Measurements from ENCODE around the gene SDF2. TPM values are rescaled to one million over a fixed set of nuclear protein-coding genes. Genes with fewer than 3 reads are reported as not detected.

Gene SDF2
- total and polyA plus RNA-seq, 10 donors: 28.7 to 54.5 (median 46.5) TPM

DNA sequence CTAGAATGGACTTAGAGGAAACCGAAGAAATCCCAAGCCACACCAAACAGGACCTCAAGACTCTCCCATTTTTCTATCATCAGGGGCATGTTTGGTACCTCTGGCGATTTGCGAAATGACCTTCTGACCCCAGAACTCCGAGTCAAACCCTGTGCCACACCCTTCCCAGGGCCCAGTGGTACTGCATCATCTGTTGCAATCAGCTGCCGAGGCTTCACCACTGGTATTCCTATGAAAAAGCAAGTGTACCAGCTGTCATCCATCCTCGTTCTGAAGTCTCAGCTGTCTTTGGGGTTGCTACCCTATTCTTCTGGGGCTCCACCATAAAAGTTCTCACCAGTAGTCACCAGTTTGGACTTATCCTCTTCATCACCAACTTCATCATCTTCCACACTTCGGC, 45.4 kb downstream of the SDF2 start:
- TF ChIP-seq POLR2A (IDR thresholded peaks at IDR 0.05) (no peak), POLR2AphosphoS5 (IDR thresholded peaks at IDR 0.05) (no peak)
- TF ChIP-seq, protein P1, sequence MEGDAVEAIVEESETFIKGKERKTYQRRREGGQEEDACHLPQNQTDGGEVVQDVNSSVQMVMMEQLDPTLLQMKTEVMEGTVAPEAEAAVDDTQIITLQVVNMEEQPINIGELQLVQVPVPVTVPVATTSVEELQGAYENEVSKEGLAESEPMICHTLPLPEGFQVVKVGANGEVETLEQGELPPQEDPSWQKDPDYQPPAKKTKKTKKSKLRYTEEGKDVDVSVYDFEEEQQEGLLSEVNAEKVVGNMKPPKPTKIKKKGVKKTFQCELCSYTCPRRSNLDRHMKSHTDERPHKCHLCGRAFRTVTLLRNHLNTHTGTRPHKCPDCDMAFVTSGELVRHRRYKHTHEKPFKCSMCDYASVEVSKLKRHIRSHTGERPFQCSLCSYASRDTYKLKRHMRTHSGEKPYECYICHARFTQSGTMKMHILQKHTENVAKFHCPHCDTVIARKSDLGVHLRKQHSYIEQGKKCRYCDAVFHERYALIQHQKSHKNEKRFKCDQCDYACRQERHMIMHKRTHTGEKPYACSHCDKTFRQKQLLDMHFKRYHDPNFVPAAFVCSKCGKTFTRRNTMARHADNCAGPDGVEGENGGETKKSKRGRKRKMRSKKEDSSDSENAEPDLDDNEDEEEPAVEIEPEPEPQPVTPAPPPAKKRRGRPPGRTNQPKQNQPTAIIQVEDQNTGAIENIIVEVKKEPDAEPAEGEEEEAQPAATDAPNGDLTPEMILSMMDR (IDR thresholded peaks at IDR 0.05 in 8 of 11, conservative IDR thresholded peaks at IDR 0.05 in 3 of 11): no peak
- intact Hi-C loops (cut with DNase I; ENCODE audit: low total_unique reads): no loop called here
- no peak overlapping the region for H3K27ac ChIP-seq
- H3K36me3 ChIP-seq: peaks cover 17 to 100% (median 79%) of the 10 kb centered on the region in 6 donors
- no peak for DNase-seq
- H3K9me3 ChIP-seq: no peaks in the 10 kb centered on the region
- peaks cover 0 to 31% (median 6%) of the 10 kb centered on the region in 6 donors for H3K4me1 ChIP-seq
- 82 to 93% (median 87%) methylated on average over 7 of the region's 7 CpGs for WGBS, 5 donors
- no peak overlapping the region for H3K4me3 ChIP-seq
- no peaks in the 10 kb centered on the region for H3K27me3 ChIP-seq (replicated peaks in 1 of 7)

DNA sequence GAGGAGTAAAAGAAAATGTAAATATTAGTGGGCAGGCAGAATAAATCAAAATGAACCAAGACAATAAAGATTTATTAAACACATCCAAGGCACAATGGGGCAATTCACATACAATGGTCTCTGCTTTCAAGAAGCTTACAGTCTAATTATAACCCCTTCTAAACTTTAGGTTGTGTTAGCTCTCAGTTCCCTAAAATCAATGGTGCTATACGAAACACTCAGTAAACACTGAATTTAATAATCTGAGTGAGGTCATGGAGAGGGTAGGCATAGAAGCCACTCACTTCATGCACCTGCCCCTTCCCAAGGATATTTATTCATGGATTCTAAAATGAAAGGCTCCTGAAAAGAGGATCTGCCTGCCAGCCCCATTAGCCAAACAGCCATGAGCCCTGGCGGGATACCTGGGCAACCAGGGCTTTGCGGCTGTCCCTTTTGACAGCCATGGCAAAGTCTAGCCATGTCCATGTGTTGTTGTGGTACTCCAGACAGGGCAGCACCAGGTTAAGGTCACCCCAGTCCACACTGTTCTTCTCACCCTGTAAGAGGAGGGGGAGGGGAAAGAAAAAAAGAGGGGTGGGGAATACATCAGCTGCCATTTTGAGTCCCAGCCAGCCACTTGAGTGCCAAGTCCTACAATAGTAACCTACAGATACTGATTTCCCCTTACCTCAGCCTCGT, 46.3 kb downstream of the SDF2 start:
- intact Hi-C loops (cut with DNase I; ENCODE audit: low total_unique reads): no loop called here
- H3K4me1 ChIP-seq: peaks cover 0 to 31% (median 6%) of the 10 kb centered on the region in 6 donors
- H3K9me3 ChIP-seq: no peaks in the 10 kb centered on the region
- TF ChIP-seq, protein P1 (IDR thresholded peaks at IDR 0.05 in 8 of 11, conservative IDR thresholded peaks at IDR 0.05 in 3 of 11): no peak
- no peak for TF ChIP-seq POLR2A (IDR thresholded peaks at IDR 0.05)
- TF ChIP-seq POLR2AphosphoS5 (IDR thresholded peaks at IDR 0.05): no peak
- 80 to 90% (median 87%) methylated on average over 4 of the region's 4 CpGs for WGBS, 5 donors
- H3K27me3 ChIP-seq (replicated peaks in 1 of 7): no peaks in the 10 kb centered on the region
- H3K36me3 ChIP-seq: peaks cover 17 to 100% (median 74%) of the 10 kb centered on the region in 6 donors
- no peak for DNase-seq
- no peak overlapping the region for H3K27ac ChIP-seq
- no peak overlapping the region for H3K4me3 ChIP-seq

DNA sequence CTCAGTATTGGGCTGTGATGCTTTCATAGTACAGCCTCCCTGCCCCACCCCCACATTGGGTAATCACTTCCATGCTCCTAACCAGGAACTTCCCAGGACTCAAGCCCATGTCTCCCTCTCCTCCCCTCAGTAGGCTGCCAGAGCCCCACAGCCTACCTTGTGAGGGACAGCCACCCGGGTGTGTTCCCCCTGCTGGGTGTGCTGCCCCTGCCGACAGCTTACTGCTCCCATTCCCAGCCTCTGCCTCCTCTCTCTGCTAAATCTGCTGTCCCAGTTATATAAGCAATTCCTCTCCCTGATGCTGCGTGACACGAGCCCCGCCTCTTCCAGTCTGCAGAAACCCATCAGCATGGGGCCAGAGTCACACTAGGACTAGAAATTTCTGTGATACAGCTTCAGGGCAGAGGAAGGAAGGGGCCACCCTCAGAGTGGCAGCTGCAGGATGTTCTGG, 47.8 kb downstream of the SDF2 start, which contains the start of gene RSKR:
TSS of gene RSKR (minus strand) at position 255 of the 451 bp plus-strand sequence. CDS start at position 231, 24 bp downstream.
- DNase-seq: no peak
- Histone ChIP-seq H3K27ac (peak within 1 kb of the TSS in 1 of 8 donors; percentile 31), H3K4me1 (peaks cover 0 to 31% (median 6%) of the 10 kb centered on the region in 6 donors), H3K36me3 (peaks cover 12 to 98% (median 65%) of the 10 kb centered on the region in 6 donors), H3K9me3 (no peaks in the 10 kb centered on the region), H3K4me3 (no peak within 1 kb of the TSS), H3K27me3 (replicated peaks in 1 of 7) (no peaks in the 10 kb centered on the region)
- TF ChIP-seq POLR2AphosphoS5 (IDR thresholded peaks at IDR 0.05): peak in 1 of 3 donors; percentile 37
- TF ChIP-seq, protein P1 (IDR thresholded peaks at IDR 0.05 in 8 of 11, conservative IDR thresholded peaks at IDR 0.05 in 3 of 11): no peak
- intact Hi-C loops (cut with DNase I; ENCODE audit: low total_unique reads): loop anchor here (5.0 kb wide), 2 partner anchors 67 to 122 kb away; no protein-coding TSS in a partner anchor
- WGBS, 5 donors: 53 to 66% (median 62%) methylated on average over 5 of the region's 5 CpGs
